Measurements from ENCODE around the gene ETV1.
"Not testable (repeated sequence)": the region's sequence is repeated elsewhere in the genome, so short reads cannot be mapped to it uniquely, and the experiment has no call there.

ETV1 gene

DNA sequence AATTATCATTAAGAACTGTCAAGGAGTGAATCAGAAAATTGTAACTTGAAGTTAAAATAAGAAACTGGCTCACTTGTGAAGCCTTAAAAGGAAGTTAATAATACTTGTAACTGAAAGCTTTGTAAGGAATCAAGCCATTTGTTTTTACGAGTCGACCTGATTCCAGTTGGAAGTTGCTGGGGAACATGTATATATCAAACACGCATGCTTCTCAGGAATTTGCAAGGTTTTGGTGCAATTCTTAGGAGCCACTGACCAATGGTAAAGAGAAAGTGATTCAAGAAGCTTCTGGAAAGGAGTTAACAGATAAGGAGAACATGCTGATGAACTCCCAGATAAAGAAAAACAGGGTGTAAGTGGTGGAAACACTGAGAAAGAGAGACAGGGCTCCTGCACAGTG is 56.4 kb downstream of the ETV1 start:
- peak in 1 of 51 donors; percentile 43 for DNase-seq

DNA sequence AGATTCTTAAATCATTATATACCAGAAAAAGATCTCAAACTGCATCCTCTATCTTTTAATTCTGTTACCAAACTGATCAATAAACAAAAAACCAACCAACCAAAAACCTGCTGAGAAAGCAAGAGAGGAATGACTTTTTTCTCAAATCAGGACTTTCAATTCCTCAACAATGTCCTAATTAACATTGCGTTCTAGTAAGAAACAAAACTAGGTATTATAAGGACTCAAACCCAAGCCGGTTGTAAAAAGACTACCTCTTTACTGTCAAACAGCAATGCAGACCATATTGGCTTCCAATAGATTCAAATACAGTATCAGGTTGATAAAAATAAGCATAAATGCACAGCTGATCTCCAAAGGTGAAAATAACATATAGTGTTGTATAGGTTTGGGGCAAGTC is 57.3 kb downstream of the ETV1 start:
- DNase-seq, result no peak

DNA sequence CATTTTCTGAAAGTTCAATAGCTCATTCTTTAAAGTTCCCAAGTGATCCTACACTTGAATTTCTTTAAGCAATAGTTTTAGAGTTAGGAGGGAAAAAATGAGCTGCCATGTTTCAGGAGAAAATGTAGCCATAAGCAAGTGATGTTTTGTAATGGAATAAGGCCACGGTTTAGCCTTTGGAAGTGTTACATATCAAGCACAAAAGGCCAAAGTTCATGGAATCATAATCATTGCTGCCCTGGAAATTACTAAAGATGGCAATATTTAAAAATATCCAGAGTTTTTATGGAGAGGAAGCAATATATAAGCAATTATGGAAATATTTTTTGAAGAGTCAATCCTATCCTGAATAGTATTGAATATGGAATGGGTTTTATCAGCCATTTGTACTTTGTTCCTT is 68.4 kb downstream of the ETV1 start:
- DNase-seq, result no peak

DNA sequence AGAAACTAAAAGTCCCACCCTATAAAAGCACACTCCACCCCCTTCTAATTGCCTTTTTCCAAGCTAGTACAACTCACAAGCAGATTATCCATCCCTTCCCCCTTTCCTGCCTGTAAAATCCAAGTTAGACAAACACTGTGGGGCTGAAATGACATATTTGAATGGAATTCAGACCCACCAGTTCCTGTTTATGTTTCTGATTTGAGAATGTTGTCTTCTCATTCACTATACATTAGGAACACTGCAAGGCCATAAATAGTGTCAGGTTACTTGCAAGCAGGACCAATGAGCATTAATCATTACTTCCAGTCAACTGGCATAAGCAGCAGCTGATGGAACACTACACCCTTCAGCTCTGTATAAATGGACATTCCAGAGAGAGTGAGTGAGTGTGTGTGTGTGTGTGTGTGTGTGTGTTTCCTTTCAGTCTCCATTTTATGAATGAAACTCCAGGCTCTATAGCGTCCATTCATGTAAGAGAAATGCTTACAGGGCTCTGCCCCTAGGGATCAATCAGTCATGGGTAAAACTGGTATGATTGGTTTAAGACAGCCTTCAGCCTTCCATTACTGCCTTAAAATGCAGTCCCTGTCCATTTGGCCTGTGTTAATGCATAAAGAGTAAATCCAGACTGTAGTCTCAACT is 69.3 kb downstream of the ETV1 start:
- no peak for DNase-seq

DNA sequence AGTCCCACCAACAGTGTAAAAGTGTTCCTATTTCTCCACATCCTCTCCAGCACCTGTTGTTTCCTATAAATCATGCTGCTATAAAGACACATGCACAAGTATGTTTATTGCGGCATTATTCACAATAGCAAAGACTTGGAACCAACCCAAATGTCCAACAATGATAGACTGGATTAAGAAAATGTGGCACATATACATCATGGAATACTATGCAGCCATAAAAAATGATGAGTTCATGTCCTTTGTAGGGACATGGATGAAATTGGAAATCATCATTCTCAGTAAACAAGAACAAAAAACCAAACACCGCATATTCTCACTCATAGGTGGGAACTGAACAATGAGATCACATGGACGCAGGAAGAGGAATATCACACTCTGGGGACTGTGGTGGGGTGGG is 71.1 kb downstream of the ETV1 start:
- DNase-seq, result not testable (repeated sequence)

DNA sequence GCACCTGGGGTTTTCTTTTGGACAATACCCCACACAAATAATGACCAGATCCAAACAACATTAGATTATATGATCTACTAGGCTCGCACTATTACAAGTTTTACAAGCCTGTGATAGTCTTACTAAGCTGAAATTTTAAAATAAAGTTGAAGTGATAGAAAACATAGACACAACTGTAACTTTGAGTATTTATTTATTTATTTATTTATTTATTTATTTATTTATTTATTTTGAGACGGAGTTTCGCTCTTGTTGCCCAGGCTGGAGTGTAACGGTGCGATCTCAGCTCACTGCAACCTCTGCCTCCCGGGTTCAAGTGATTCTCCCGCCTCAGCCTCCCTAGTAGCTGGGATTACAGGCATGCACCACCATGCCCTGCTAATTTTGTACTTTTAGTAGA is 72.4 kb downstream of the ETV1 start:
- DNase-seq, result not testable (repeated sequence)

DNA sequence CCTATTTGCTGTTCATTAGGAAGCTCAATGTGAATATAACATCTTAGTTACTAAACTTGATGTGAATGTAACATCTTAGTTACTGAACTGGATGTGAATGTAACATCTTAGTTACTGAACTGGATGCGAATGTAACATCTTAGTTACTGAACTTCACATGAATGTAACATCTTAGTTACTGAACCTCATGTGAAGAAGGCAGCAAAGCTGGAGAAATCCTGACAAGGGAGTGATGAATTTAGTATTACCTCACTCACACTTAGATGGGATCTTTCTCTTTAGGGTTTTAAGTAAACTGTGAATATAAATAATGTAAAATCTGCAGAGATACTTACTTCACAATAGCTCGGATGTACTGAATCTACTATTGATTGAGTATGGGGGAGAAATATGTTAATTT is 73.6 kb downstream of the ETV1 start:
- no peak for DNase-seq

DNA sequence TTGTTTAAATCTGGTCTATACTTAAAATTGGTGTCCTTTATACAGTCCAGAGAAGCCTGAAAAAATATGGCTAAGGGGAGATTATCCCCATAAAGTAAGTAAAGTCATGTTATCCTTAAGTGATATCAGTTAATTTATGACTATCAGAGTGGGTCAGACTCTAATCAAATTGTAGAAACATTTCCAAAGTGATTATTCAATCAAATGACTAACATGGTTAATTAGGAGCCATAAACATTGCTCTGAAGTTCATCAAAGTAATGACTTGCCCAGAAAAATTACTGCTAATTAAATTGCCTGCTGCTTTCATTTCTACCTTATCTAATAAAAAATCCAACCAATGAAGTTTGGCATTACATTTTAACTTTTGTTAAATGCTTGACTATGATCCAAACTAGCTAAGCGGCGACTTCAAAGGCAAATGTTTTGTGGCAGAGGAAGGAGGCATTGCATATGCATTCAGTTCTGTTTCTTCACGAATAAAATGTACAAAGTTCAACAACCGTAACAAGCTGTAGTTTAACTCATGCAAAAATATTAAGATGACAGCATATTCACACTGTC is 76.7 kb downstream of the ETV1 start:
- no peak for DNase-seq

DNA sequence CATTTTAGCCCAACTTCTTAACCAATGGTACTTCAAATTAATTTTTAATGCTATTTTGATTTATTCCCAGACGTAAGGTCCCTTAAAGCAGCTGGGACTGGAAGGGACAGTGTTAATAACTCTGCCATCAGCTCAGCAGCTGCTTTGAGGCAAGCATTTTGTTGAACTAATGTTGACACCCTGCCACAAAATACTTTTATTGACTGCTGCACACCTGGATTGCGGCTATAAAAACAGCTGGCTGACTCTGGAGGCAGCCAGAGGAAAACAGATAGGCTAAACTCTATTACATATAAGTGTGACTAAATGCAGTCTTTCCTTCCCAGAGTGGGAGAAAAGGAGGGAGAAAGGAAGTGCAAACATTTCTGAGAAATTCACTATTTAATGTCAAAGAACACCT is 77.6 kb downstream of the ETV1 start:
- DNase-seq, result no peak

DNA sequence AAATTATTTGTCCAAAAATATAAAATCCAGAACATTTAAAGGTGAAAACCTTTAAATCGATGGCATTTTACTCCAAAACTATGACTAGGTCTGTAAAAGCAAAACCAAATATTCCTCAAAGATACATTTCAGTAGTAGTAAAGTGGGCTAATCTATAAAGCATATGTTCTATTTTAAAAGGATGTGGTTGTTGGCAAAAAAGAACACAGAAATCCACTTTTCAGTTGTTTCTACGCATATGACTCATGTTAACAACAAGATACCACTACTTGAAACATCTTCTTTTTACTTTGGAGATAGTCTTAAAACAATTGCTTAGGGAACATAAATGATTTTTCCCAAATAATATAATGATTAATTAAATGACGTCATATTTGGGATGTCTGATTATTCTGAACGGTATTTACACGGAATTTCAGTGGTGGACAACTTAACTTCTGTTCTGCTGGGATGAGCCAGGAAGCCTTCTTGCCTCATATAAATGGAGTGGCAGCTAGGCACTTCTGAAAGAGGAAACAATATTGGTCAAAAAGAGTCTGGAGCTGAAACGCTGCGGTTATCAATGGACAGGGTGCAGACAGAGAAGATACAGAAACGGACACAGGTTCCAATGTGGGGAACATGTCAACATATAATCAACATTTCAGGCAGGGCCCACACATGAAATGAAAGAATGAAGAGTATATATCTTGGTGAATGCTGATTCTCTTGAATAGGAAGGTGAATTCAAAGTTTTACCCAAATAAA is 78.5 kb downstream of the ETV1 start:
- no peak for DNase-seq

DNA sequence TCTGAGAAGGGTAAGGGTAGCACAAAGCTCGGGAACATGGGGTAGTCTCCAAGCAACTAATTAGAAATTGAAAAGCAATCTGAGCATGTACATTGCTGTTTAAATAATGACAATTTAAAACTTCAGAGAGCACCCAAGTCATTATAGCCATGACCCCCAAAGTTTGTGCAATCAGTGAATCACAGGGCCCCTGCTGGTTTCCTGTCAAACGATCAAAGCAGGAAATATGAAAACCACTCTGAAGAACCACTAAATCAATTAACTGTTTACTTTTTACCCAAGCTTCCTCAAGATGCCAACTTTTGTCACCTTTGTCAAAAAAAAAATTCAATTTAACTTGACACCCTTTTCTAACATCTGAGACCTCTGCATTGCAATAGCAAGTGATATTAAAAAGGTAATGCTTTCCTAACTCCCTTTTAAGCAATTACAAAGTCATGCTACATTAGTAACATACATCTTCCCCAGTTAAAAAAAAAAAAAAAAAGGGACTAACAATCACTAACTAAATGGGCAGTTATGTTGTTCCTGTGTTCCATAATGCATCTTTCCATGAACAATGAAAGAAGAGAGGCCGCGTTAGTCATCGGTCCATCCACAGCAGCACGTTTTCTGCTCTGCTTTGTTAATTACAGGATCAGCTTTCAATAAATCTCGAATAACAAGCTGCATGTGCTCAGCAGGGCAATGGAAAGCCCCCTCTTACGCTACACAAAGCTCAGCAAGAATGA is 80.6 kb downstream of the ETV1 start:
- no peak for DNase-seq

DNA sequence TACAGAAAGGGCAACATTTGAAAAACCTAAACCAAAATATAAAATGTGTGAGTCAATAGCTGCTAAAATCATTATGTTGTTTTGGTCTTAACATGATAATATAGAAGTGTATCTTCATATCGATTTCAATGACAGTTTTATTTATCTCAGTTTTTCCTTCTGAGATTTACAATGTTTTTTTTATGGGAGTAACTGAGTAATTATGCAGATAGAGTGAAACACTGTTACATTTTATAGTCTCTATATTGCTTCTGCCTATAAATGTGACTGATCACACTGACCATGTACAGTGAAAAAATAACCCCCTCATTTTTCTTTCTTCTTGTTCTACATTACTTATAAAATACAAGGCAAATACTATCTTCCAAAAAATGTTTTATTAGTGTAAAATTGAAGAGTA is 81.6 kb downstream of the ETV1 start:
- no peak for DNase-seq

DNA sequence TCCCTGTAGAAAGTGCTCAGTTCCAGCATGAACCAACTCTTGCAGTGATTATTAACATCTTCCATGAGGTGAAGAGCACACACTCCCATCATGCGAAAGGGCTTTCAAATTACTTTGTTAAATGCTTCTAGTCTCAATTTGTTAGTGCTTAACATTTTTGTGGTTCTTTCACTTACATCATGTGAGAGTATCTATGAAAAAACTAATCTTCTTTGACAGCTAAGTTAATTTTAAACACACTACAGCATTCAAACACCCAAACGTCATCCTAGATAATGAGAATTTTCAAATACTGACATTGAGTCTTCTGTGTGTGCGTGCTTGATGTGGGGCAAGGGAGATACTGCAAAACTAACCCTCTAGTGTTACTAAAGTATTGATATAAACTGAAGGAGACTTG is 84.8 kb downstream of the ETV1 start:
- no peak for DNase-seq

DNA sequence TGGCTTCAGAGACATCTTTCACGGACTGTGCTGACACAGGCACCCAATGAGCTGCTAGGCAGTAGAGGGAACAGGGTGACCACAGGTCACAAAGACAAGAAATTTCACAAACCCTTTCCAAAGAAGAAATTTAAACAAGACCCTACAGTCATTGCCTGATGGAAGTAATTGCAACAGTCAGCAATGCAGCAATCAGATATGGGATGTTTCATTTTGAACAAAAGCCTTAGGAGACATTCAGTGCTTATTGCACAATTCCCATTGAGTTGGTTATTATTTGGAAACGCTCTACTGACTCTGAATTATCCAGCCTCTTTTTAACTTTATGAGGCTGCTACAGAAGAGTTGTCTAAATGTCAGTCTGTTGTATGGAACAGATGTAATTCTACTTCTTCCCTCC is 85.5 kb downstream of the ETV1 start:
- DNase-seq, result no peak

DNA sequence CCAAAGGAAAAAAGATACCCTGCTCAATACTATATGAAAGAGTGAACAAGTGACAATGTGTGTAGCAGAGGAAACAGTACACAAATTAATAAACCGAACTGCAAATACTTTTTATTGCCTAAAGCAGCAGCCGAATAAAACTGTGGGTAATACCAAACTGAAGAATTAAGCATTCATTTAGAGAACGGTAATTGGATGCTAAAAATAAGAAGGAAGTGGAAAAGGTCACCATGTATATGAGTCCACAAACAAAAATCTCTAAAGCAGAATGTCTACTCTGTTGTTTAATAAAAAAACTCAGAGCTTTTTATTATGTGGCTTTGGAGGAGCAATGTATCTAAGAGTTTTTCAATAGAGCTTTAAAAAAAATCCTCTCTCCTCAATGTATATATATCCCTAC is 87.9 kb downstream of the ETV1 start:
- no peak for DNase-seq

DNA sequence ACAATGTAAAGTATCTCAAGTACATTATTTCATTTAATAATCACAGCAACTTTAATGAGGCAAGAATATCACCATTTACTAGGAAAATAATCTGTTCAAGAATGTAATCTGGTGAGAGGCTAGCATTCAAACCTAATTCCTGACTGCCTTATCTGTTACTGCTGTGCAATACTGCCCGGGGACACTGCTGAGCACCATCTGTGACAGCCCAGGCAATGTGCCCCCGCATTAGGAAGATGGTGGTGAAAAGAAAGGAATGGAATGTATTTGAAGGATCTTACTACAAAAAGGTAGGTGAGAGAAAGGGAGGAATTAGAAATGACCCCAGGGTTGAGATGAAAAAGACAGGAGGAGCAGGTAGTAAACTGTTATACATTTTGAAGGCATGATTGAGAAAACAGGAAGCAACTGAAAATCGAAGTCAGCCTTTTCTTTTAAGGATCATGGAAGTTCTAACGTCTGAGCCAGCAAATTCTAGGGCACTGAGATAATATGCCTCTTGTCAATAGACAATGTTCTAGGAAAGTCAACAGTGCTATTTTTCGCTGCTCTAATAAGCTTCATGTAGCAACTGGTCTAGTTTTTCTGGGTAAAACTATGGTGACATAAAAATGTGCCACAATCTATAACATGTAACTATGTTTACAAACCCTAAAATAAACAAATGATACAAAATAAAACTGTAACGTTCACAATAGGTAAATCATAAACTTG is 90.4 kb downstream of the ETV1 start:
- no peak for DNase-seq

DNA sequence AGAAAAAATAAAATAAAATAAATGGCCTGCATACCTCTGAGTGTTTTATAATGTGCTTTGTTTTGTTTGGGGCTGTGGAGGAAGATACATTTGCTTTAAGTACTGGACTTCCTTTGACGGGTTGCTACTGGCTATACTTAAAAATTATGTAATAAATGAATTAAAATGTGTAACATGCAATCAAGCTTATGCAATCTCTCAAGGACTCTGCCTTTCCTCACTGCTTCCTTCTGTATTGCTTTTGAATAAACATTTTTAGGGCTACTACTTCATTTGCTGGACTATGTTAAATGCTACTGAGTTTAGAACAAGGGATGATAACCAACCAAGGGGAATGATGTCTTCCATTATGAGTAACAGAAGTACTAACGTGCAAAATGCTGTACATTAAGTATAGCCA is 91.6 kb downstream of the ETV1 start:
- DNase-seq, result no peak

DNA sequence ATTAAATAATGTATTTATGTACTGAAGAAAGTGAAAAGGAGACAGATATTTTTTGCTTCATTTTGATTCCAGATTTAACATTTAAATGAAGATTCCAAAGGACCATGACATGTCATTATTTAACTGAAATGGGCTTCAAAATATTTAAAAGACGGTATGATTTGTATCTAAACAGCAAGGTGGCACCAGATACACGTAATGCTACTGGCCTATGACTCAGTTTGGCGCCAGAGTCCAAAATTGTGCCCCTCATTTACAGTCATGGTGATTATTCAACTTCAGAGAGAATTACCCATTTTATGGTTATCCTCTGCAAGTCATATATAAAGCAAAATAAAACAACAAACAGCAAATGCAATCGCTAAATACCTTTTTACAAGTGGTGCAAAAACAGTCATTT is 94.5 kb downstream of the ETV1 start:
- DNase-seq, result no peak

DNA sequence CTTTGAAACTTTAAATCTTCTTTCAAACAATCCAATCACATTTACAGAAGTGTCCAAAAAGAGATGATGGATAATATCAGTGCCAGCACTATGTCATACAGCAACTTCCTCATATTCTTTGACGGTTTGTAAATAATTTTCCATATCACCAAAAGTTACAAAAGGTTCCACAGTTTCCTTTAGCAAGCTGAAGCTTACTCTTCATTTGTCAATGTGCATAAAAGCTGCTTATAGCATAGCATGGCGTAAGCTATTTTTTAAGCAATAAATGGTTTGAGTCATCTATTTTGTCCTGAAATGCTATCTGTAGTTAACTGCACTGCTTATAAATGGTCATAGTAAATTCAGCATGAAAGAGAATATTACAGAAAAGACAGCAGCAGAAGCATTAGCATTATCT is 95.1 kb downstream of the ETV1 start:
- DNase-seq, result no peak

DNA sequence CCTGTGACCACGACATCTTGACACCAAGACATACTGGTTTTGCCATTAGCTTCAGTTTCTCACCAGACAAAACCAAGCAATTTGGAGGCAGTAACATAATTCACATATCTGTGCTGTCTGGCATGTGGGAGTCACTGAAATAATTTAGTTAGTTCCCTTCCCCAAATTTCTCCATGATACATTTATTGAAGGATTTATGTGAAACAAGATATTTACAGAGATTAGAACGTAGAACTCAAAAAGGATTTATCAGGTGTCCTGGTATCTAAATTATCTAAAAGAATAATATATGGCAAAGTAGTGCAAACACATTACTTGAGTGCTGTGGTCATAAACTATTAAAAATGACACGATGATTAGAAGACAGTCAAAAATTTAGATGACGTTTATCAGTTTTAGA is 98.7 kb downstream of the ETV1 start:
- DNase-seq, result no peak

DNA sequence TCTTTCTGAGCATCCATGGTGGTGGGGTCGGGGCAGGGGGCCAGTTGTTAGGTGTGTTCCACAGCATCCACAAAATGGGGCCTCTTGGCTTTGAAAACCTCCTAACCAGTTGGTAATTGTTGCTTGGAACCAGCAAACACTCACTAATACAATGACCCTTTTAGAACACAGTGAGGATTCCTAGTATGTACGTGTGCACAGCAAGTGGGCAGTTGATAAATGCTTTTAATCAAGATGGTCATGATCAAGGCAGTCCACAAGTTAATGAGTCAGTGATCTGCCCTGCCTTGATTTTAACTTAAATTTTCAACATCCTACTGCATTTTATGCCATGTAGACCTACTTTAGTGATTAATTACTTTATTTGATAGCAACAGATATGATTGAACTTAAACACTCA is 103.1 kb downstream of the ETV1 start:
- no peak for DNase-seq

DNA sequence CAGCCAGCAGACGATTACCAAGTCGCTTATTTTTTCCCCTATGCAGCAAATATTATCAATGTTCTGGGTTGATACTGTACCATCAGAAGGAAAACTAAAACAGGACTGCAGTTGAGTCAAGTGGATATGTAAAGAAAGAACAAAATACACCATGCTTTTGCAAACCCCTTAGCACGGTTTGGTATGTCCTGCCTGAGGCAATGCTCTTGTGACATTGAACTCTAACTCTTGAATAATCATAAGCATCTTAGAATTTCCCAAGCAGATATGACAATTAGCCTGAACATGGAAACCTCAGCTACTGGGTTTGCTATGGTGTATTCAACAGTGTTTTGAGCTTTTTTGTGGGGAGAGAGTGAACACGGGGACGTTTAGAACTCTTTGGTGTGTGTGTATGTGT is 107.4 kb downstream of the ETV1 start:
- DNase-seq, result no peak
